Stimulated activated CD8-positive, alpha-beta memory T cell treated with anti-CD3 and anti-CD28 coated beads, Interleukin-4, amount 100 ng/mL, for 24 hours (primary cell): ENCODE data around the gene MGLL.

Experiments
- DNase-seq: peaks from one replicate; pipeline ENCODE4 v3.0.0-alpha.2; 2020; ENCODE audit warnings: low read depth

The MGLL gene

DNA sequence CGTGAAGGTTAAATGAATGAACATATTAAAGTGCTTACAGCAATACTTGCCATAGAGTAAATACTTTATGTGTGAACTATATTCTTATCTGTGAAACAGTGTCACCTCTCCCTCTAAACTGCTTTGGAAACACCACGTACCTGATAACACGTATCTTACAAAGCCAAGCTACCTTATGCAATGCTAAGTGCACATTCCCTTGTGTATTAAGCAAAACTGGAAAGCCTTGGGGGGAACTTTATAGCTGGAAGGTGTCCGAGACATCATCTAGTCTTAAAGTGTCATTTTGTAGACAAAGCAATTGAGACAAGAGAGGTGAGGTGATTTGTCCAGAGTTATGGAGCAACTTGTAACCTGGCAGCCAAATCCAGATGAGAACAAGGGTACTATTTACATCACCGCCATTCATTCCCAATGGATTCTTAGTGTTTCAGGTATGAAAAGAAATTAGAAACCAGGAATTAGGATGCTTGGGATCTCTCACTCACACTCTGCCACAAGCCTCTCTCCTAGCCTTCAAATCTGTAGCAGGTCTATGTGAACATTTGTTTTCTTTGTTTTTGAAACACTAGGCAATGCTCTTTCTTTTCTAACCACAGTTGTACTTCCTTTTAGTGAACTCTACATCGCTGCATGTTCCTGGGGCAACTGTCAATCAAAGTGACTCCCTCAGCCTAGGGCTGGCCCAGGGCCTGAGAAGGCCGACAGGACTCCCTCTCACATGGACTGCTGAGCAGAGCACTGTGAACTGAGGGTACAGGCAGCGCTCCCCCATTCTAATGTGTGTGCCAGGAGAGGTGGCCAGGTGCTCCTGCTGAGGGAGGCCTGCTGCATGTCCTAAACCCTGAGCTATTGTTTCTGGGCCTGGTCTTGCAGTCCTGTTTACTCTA, 13.9 kb upstream of the MGLL start:
- DNase-seq, result no peak

GRCh38 chr3:127834771-127835170, 12.5 kb upstream of the MGLL start:
- no peak for DNase-seq

DNA sequence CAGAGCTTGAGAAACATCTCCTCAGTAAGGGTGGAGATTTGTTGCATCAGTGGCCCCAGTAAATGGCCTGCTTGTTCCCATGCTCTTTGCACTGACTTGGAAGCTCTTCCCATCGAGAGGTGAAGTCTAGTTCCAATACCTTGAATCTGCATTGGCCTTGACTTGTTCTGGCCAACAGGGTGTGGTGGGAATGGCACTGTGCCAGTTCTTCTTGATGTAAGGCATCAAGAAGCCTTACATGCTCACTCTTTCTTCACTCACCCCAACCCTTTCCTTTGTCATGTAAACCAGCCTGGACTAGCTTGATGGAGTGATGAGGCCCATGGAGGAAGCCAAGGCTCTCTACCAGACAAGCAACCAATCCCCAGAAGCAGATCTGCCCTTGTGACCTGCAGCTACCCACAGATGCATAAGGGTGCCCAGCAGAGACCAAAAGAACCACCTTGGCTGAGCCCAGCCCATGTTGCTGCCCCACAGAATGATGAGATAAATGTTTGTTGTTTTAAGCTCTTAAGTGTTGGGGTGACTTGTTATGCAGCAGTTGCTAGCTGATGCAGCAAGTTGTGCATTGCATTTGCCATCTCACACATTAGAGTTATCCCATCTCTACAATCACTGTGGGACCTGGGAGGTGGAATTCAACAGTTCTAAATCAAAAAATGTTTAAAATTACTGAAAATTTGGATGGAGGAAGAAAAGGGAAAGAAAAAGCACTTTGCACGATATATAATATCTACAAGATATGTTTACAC, 11.1 kb upstream of the MGLL start:
- no peak for DNase-seq

DNA sequence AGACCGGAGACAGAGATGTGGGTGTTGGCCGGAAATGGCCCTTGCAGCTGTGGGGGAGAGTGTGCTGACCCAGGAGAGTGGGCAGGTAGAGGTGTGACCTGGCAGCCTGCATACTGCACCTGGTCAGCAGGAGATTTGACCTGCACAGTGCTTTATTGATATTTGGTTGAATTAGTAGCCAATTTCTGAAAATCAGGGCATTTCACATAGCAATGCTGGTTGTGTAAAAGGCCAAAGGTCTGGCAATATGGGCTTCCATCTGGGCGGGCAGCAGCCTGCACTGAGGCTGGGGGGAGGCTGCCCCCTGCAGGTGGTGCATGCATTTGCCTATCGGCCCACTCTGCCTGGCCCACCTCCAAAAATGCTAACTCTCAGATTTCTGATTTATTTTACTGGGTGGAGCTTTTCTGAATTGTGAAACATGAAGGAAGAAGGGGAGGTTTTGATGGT, 9.4 kb upstream of the MGLL start:
- DNase-seq, result no peak

DNA sequence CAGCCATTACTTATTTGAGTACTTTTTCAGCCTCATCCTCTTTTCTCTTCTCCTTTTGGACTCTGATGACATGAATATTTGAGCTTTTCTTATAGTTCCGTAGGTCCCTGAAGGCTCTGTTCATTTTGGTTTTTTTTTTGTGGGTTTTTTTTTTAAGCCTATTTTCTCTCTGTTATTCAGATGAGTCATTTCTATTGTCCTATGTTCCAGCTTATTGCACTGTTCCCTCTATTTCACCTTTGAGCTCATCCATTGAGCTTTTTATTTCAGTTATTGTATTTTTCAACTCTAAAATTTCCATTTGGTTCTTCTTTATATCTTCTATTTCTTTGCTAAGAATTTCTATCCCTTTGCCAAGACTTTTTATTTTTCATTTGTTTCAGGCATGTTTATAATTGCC, 7.2 kb upstream of the MGLL start:
- DNase-seq, result no peak

GRCh38 chr3:127827808-127828207, 5.5 kb upstream of the MGLL start:
- no peak for DNase-seq

DNA sequence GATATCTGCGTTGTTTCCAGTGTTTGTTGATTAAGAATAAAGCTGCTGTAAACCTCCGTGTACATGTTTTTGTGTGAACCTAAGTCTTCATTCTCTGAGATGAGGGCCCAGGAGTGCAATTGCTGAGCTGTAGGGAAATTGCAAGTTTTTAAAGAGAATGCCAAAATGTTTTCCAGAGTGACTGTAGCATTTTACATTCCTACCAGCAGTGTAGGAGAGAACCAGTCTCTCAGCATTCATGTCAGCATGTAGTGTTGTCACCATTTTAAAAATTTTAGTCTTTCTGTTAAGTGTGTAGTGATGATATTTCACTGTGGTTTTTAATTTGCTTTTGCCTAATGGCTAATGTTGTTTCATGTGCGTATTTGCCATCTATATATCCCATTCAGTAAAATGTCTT, 3.4 kb upstream of the MGLL start:
- DNase-seq, result no peak

- no peak for DNase-seq
These were observed 2.0 kb upstream of the MGLL start for GRCh38 chr3:127824151-127824825.

- DNase-seq, result no peak
These were observed 1.1 kb upstream of the MGLL start for GRCh38 chr3:127823426-127823857.

GRCh38 chr3:127822682-127823425, 539 bp upstream of the MGLL start:
- no peak for DNase-seq

DNA sequence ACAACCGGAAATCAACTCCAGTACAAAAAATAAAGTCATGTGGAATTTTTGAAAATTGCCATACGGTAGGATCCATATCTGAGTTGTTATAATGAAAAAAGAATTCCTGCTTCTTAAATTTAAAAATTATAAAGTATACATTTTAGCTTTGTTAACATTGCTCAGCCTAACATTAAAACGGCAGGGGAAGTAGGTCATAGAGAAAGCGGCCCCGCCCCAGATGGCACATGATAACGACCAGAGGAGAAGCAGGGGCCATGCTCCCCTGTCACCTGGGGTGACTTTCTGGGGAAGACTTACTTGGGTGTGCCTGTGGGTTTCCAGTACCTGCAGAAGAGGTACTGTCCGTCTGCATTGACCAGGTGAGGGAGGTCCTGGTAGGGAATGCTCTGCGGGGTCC, 921 bp downstream of the MGLL start:
- DNase-seq, result no peak

DNA sequence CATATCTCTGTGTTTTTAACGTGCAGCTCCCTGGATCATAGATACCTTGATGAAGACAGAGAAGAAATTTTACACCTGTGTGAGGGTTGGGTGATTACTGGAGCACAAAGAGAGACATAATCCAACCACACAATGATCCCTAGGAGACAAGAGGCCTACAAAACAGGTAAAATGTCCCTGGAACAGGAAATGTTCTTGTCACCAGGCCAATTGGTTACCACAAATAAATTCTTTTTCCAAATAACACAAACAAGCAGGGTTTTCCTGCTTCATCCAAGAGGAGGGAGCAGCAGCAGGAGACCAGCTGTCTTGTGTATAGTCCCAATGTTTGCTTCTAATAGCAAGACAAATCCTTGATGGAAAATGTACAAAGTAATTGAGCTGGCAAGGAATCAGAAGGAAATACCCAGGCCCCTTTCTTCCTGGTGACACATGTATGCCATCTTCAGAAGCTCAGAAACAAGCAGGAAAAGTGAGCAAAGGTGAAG, 1.4 kb downstream of the MGLL start:
- no peak for DNase-seq

GRCh38 chr3:127820221-127820825, 2.0 kb downstream of the MGLL start:
- DNase-seq, result no peak

DNA sequence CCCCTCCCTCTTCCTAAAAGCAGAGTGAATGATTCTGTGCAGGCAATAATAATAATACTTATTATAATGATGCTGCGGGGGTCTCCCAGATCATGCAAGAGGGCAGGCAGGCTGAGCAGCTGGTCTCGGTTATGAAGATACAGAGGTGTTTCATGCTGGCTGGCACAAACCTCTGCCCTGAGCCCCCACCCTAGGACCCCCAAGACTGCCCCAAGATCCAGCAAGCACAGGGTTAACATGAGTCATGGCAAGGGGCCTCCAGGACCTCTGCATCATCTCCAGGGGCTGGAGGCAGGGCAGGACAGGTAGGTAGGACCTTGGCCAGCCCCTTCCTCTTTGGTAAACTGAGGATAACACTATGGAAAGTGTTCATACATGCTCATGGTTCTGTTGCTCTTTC, 2.7 kb downstream of the MGLL start:
- no peak for DNase-seq

DNA sequence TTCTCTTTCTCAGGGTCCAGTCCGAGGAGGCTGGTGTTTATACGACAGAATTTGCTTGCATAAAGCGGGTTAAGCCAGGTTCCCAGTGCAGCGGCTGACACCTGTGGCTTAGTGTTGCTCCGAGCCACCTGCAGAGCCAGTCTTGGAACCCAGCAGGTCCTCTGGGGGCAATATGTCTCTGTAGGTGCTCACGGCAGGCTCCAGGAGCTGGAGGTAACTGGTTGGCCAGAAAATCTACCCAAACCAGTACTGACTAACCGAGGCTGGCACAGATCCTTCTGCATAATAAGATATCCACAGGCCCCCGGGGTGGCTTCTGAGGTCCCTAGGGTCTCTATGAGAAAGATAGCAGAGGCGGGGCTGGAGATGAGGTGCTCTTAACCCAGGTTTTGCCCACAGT, 3.2 kb downstream of the MGLL start:
- no peak for DNase-seq

DNA sequence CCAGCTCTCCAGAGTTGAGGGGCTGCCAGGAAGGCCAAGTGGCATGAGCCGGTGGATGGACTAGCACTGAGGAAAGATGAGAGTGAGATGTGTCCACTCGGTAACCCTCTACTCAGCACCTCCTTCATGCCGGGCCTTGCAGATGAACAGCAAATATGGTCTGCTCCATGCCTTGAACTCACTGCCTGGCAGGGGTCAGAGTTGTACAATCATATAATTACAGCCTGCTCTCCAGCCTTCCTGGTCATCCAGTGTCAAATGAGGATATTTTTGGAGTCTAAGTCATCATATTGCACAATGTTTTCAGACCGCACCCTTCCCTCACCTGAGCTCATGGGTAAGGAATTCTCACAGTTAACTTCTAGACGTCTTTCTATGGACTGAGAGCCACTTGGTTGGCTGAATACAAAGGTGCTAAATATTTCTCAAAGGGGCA, 4.9 kb downstream of the MGLL start:
- no peak for DNase-seq

DNA sequence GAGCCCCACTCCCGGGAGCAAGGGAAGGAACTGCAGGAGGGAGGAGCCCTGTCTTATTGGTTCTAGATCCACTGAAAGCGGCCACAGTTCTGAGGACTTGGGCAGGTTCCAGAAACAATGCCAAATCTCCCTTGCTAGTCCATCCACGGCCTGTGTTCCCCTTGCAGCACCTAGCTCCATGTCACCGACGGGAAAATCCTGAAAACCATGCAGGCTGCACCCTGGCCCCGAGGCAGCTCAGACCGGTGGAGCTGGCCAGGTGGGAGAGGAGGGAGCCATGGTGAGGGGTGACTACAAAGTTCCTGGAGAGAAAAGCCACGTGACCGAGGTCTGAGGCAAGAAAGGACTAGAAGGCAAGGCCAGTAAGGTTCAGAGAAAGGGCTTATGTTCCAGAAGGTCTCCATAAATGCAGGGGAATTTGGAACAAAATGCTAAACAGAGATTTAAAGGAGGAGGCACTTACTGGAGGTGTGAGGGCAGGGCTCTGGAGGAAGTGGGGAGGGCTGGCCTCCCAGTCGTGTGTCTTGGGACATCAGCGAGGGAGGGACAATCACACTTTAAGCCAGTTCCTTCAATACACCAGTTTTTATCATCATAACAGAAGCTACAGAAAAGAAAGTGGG, 5.4 kb downstream of the MGLL start:
- DNase-seq, result no peak

- no peak for DNase-seq
These were observed 6.4 kb downstream of the MGLL start for GRCh38 chr3:127815641-127816605.

DNA sequence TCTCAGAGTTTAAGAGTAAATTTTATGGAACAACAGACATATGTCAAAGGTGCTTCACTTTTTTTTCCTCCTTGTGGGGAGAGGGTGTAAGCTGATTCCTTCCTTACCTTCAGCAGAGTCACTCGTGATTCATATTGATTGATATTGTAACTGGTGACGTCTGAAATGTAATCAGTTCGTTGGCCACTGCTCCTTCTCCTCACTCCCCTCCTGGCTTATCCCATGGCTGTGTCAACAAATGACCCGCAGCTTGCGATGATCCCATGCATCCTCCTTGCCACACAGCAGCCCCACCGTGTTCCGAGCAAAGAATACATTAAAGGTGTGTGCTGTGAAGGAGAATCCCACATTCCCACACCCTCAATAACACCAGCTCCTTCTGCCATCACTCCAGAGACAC, 7.3 kb downstream of the MGLL start:
- DNase-seq, result no peak

- no peak for DNase-seq
These were observed 8.0 kb downstream of the MGLL start for GRCh38 chr3:127814325-127814781.
